Keratinocyte (primary cell): ENCODE data around the gene PNISR. TPM values are rescaled to one million over a fixed set of nuclear protein-coding genes. Genes with fewer than 3 reads are reported as not detected.

Source experiments
- DNase-seq: peaks from one replicate; pipeline ENCODE4 v3.0.0-alpha.2; 2011; ENCODE audit warnings: low read depth, missing footprints, low spot score
- FAIRE-seq: peaks from 2 replicates; lab custom pipeline; 2011; peaks lifted over from hg19 to GRCh38; lab: Jason Lieb, UNC
- H2AFZ ChIP-seq: 2 replicates; pipeline ENCODE4 v1.6.0; 2012; ENCODE audit warnings: low read length, control low read depth, inconsistent platforms; ENCODE audit not compliant: control insufficient read depth
- H3K27ac ChIP-seq: 2 replicates; pipeline ENCODE4 v1.5.1; 2011; ENCODE audit warnings: low read length; ENCODE audit not compliant: control insufficient read depth, insufficient read depth
- H3K27me3 ChIP-seq: 3 replicates; pipeline ENCODE4 v1.6.0; 2011; ENCODE audit warnings: low read length; ENCODE audit not compliant: control insufficient read depth, insufficient read depth; ENCODE audit errors: extremely low read depth
- H3K36me3 ChIP-seq, 2 experiments: 2 replicates in 1 of 2; 3 replicates in 1 of 2; pipeline ENCODE4 v1.5.1; 2011; ENCODE audit warnings: low read length in 2 of 2, mild to moderate bottlenecking in 1 of 2; ENCODE audit not compliant: control insufficient read depth in 2 of 2, insufficient read depth in 2 of 2; ENCODE audit errors: extremely low read depth in 1 of 2
- H3K4me1 ChIP-seq: 3 replicates; pipeline ENCODE4 v1.5.1; 2011; ENCODE audit warnings: low read length; ENCODE audit not compliant: control insufficient read depth, insufficient read depth; ENCODE audit errors: extremely low read depth
- H3K4me2 ChIP-seq: 3 replicates; pipeline ENCODE4 v1.6.0; 2011; ENCODE audit warnings: low read depth, low read length; ENCODE audit not compliant: control insufficient read depth, insufficient read depth; ENCODE audit errors: extremely low read depth
- H3K4me3 ChIP-seq, 3 experiments: fragments of 200-600 bp in 1 of 3; sonication (generic) in 1 of 3; 2 replicates in 2 of 3; 3 replicates in 1 of 3; pipeline ENCODE4 v1.5.1; 2011 to 2016; ENCODE audit warnings: low read length in 3 of 3, mild to moderate bottlenecking in 3 of 3, control low read depth in 2 of 3, inconsistent platforms in 1 of 3, low read depth in 1 of 3, mixed read lengths in 1 of 3, mixed run types in 1 of 3, moderate library complexity in 1 of 3; ENCODE audit not compliant: control insufficient read depth in 2 of 3, insufficient read depth in 2 of 3; ENCODE audit errors: extremely low read depth in 1 of 3
- H3K79me2 ChIP-seq: 2 replicates; pipeline ENCODE4 v1.6.0; 2012; ENCODE audit warnings: low read length; ENCODE audit not compliant: control insufficient read depth, insufficient read depth
- H3K9ac ChIP-seq: 3 replicates; pipeline ENCODE4 v1.6.0; 2011; ENCODE audit warnings: low read length; ENCODE audit not compliant: control insufficient read depth, insufficient read depth; ENCODE audit errors: extremely low read depth
- H3K9me1 ChIP-seq: 3 replicates; pipeline ENCODE4 v1.6.0; 2011; ENCODE audit warnings: low read length; ENCODE audit not compliant: control insufficient read depth, insufficient read depth; ENCODE audit errors: extremely low read depth
- H3K9me3 ChIP-seq: 2 replicates; pipeline ENCODE4 v1.5.1; 2012; ENCODE audit warnings: low read depth, low read length; ENCODE audit not compliant: control insufficient read depth
- H4K20me1 ChIP-seq: 3 replicates; pipeline ENCODE4 v1.6.0; 2011; ENCODE audit warnings: low read length; ENCODE audit not compliant: control insufficient read depth, insufficient read depth; ENCODE audit errors: extremely low read depth
- CTCF ChIP-seq, 3 experiments: IDR thresholded peaks in 1 of 3; conservative IDR thresholded peaks in 1 of 3; optimal IDR thresholded peaks in 1 of 3; 2 replicates in 2 of 3; 3 replicates in 1 of 3; pipeline versions ENCODE3 to v1.5.1; 2011; ENCODE audit warnings: low read length in 3 of 3, mild to moderate bottlenecking in 3 of 3, moderate library complexity in 2 of 3, control low read depth in 1 of 3, inconsistent platforms in 1 of 3; ENCODE audit not compliant: insufficient read depth in 2 of 3; ENCODE audit errors: extremely low read depth in 1 of 3
- EZH2 ChIP-seq: IDR thresholded peaks from one replicate; pipeline ENCODE4 v1.6.1; 2012; ENCODE audit warnings: inconsistent platforms, mild to moderate bottlenecking, low read length, moderate library complexity
- dilution Hi-C: fragments of 300-500 bp; cut with MboI; formaldehyde crosslinking; loops from one replicate; pipeline ENCODE4 v1.7.0; 2020; ENCODE audit warnings: low sequenced_read_pairs; ENCODE audit not compliant: extremely low pct_ligation_motif_present
- polyA plus RNA-seq, 5 experiments: library from polyadenylated mRNA; depleted of rRNA in 3 of 5; stranded (reverse) in 3 of 5; stranded (forward) in 1 of 5; unstranded in 1 of 5; fragments of >200 nt; gene quantifications; 1 replicate in 1 of 5; 2 replicates in 3 of 5; 3 replicates in 1 of 5; pipeline versions ENCODE4 v1.2.1 to v1.2.3, GENCODE V29; 2011 to 2012; ENCODE audit warnings: missing spikeins in 2 of 5, low read depth in 1 of 5, low replicate concordance in 1 of 5

The PNISR gene
- polyA plus RNA-seq, 1 donor (not counting 4 experiments of a cell fraction or from before 2014, with no cell fraction given) = 60.5 TPM

- no peak for DNase-seq
- H3K4me3 ChIP-seq = no peak overlapping the region
- H2AFZ ChIP-seq = no peak overlapping the region
- no peaks in the 10 kb centered on the region for H3K9me1 ChIP-seq
- H4K20me1 ChIP-seq = no peaks in the 10 kb centered on the region
- H3K36me3 ChIP-seq = no peaks in the 10 kb centered on the region
- dilution Hi-C loops = no loop called here
- no peaks in the 10 kb centered on the region for H3K4me1 ChIP-seq
- H3K9ac ChIP-seq = no peak overlapping the region
- no peak overlapping the region for H3K4me2 ChIP-seq
- H3K79me2 ChIP-seq = no peaks in the 10 kb centered on the region
- no peaks in the 10 kb centered on the region for H3K27me3 ChIP-seq
- TF ChIP-seq CTCF (optimal IDR thresholded peaks at IDR 0.05 in 1 of 3, IDR thresholded peaks at IDR 0.05 in 1 of 3, conservative IDR thresholded peaks at IDR 0.05 in 1 of 3; ENCODE audit: extremely low read depth in 1 of 3, insufficient read depth in 2 of 3, low read length in 3 of 3) = no peak
- TF ChIP-seq EZH2 = no peak
- no peak for FAIRE-seq
- H3K9me3 ChIP-seq = no peaks in the 10 kb centered on the region
- no peak overlapping the region for H3K27ac ChIP-seq
Observed at GRCh38 chr6:99384507-99384906, 40.6 kb downstream of the PNISR start.

GRCh38 chr6:99378636-99379035 is 46.5 kb downstream of the PNISR start:
- no peaks in the 10 kb centered on the region for H3K27me3 ChIP-seq
- H3K4me2 ChIP-seq = no peak overlapping the region
- H3K4me1 ChIP-seq = no peaks in the 10 kb centered on the region
- H2AFZ ChIP-seq = no peak overlapping the region
- no peak for FAIRE-seq
- DNase-seq = no peak
- H3K27ac ChIP-seq = no peak overlapping the region
- no peak for TF ChIP-seq CTCF (optimal IDR thresholded peaks at IDR 0.05 in 1 of 3, IDR thresholded peaks at IDR 0.05 in 1 of 3, conservative IDR thresholded peaks at IDR 0.05 in 1 of 3; ENCODE audit: extremely low read depth in 1 of 3, insufficient read depth in 2 of 3, low read length in 3 of 3)
- TF ChIP-seq EZH2 = no peak
- no peaks in the 10 kb centered on the region for H3K9me3 ChIP-seq
- H3K36me3 ChIP-seq = no peaks in the 10 kb centered on the region
- H3K9me1 ChIP-seq = no peaks in the 10 kb centered on the region
- dilution Hi-C loops = no loop called here
- H4K20me1 ChIP-seq = no peaks in the 10 kb centered on the region
- no peak overlapping the region for H3K9ac ChIP-seq
- H3K4me3 ChIP-seq = no peak overlapping the region
- H3K79me2 ChIP-seq = no peaks in the 10 kb centered on the region
